Heart left ventricle (tissue), 13 donors: ENCODE data around the gene PNKP.

Experiments
- POLR2A ChIP-seq, 2 donors: fragments of 450-650 bp; IDR thresholded peaks; one replicate each; pipeline ENCODE4 v1.6.1; 2017; ENCODE audit warnings: antibody characterized with exemption in 2 of 2, mild to moderate bottlenecking in 2 of 2, moderate library complexity in 2 of 2
- TF ChIP-seq, protein P1 (sequence below), 12 donors: fragments of 200-600 bp; sonication (generic) in 4 of 12; IDR thresholded peaks; one replicate each; pipeline versions ENCODE4 v1.5.0 to v1.8.0; 2018 to 2022; ENCODE audit warnings: antibody characterized with exemption in 12 of 12, mild to moderate bottlenecking in 5 of 12
- donor health status: ischemic (EF 13 %, LVEDD 7.1; RV severe dilation, severe dysfunction).
- donor health status: DM: no; HTN: yes; CAD: no.
- donor health status: DM: no; HTN: no; CAD: no.
- donor health status: ischemic (EF 25% LVEDD 6.9; RV normal size, moderate dysfunction).
- donor health status: ischemic (EF 25% LVEDD 5.7; RV mildly dilated, moderate dysfunction).
- donor health status: ischemic (EF 35%, LVEDD 5.7; RV mildly dilated, moderate dysfunction).
- donor health status: nonischemic (EF 11% LVEDD 7.7; RV severe dilation, severe dysfunction).
- donor health status: DM: yes; HTN: yes; CAD: no.
- donor health status: PGD.
- donor health status: ischemic (EF 29% LVEDD 5.4; RV normal size, mild dysfunction).
- donor health status: nonischemic (EF 23%, LVEDD 6.1; RV moderate dilation, normal function).

DNA sequence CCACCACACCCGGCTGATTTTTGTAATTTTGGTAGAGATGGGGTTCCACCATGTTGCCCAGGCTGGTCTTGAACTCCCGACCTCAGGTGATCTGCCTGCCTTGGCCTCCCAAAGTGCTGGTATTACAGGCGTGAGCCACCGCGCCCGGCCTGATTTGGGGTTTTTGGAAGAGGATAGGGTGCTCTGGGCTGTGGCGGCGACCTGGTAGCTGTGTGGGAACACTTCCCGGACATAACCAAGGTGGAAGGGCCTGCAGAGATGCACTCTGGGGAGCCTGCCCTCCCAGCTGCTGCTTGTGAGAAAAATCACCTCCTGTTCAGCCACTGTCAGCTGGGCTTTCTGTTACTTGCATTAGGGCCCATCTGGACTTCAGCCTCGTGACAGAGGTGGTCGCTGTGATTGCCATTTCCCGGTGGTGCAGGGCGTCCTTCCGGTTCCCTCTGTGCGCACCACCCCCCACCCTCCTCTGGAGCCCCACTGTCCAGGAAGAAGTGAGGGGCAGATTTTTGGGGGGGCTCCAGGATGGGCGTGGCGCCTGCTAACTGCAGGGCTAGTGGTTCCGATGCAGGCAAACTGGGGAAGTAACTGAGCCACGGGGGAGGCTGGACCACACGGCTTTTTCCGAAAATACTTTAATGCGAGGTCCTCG lies 21.8 kb upstream of the PNKP start:
- TF ChIP-seq, protein P1, sequence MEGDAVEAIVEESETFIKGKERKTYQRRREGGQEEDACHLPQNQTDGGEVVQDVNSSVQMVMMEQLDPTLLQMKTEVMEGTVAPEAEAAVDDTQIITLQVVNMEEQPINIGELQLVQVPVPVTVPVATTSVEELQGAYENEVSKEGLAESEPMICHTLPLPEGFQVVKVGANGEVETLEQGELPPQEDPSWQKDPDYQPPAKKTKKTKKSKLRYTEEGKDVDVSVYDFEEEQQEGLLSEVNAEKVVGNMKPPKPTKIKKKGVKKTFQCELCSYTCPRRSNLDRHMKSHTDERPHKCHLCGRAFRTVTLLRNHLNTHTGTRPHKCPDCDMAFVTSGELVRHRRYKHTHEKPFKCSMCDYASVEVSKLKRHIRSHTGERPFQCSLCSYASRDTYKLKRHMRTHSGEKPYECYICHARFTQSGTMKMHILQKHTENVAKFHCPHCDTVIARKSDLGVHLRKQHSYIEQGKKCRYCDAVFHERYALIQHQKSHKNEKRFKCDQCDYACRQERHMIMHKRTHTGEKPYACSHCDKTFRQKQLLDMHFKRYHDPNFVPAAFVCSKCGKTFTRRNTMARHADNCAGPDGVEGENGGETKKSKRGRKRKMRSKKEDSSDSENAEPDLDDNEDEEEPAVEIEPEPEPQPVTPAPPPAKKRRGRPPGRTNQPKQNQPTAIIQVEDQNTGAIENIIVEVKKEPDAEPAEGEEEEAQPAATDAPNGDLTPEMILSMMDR (IDR thresholded peaks at IDR 0.05): no peak
- no peak for TF ChIP-seq POLR2A (IDR thresholded peaks at IDR 0.05)
